ENCODE data around the gene PRKCSH.
A peak's percentile ranks its signal among the peaks of the same experiment; 100 is the strongest.

PRKCSH gene

GRCh38 chr19:11479090-11479897, 43.9 kb downstream of the PRKCSH start:
- no peak for DNase-seq

GRCh38 chr19:11479898-11480714, 44.7 kb downstream of the PRKCSH start:
- no peak for DNase-seq

GRCh38 chr19:11480715-11481533, 45.5 kb downstream of the PRKCSH start, which contains the start of gene ELAVL3:
Gene ELAVL3 (minus strand): TSS chr19:11481046. CDS start chr19:11480608, 438 bp downstream.
- DNase-seq, result no peak

- peak; percentile 18 for DNase-seq
Measured at GRCh38 chr19:11481534-11482383, 46.3 kb downstream of the PRKCSH start.

- DNase-seq, result peak; percentile 74
Measured at GRCh38 chr19:11482384-11483050, 47.1 kb downstream of the PRKCSH start.

GRCh38 chr19:11483366-11484111, 48.1 kb downstream of the PRKCSH start:
- DNase-seq, result no peak

- DNase-seq, result no peak
Measured at GRCh38 chr19:11485245-11485837, 49.9 kb downstream of the PRKCSH start.

- DNase-seq, result no peak
Measured at GRCh38 chr19:11486661-11487503, 51.4 kb downstream of the PRKCSH start.

- no peak for DNase-seq
Measured at GRCh38 chr19:11489378-11489777, 53.9 kb downstream of the PRKCSH start.

GRCh38 chr19:11494634-11495285, 59.3 kb downstream of the PRKCSH start:
- no peak for DNase-seq

GRCh38 chr19:11495481-11495880, 60.0 kb downstream of the PRKCSH start:
- DNase-seq, result no peak

GRCh38 chr19:11495885-11496284, 60.5 kb downstream of the PRKCSH start:
- DNase-seq, result no peak

GRCh38 chr19:11496391-11497163, 61.1 kb downstream of the PRKCSH start:
- DNase-seq, result peak; percentile 60

- DNase-seq, result no peak
Measured at GRCh38 chr19:11499220-11499726, 63.8 kb downstream of the PRKCSH start.

GRCh38 chr19:11499890-11500420, 64.5 kb downstream of the PRKCSH start:
- DNase-seq, result no peak
